Measurements from ENCODE around the gene NAA11. TPM values are rescaled to one million over a fixed set of nuclear protein-coding genes. Genes with fewer than 3 reads are reported as not detected.

NAA11 gene
- not detected in 5 replicates for total RNA-seq (2022; extraction: Qiagen RNA extraction)

GRCh38 chr4:79325864-79326328 lies at the start of gene NAA11:
Gene NAA11, minus strand, starts transcription at chr4:79326061. Its CDS starts 184 bp downstream, at chr4:79325877.

Other genes with a start within 250 kb of the NAA11 start
- gene GK2, start 82.2 kb upstream of the NAA11 start, total RNA-seq (2022; extraction: Qiagen RNA extraction), result not detected in 5 replicates

All from A549 treated with Mapracorat at 1 μM for 4 hours (cell line).